C1 segment of cervical spinal cord (tissue), 14 donors: ENCODE measurements around the gene TMA7B.
"Not testable (repeated sequence)": the region's sequence is repeated elsewhere in the genome, so short reads cannot be mapped to it uniquely, and the experiment has no call there.

Experiments used
- DNase-seq, 14 donors: peaks; one replicate each; lab custom pipeline; 2025; lab: John Stamatoyannopoulos, UW

The TMA7B gene

DNA sequence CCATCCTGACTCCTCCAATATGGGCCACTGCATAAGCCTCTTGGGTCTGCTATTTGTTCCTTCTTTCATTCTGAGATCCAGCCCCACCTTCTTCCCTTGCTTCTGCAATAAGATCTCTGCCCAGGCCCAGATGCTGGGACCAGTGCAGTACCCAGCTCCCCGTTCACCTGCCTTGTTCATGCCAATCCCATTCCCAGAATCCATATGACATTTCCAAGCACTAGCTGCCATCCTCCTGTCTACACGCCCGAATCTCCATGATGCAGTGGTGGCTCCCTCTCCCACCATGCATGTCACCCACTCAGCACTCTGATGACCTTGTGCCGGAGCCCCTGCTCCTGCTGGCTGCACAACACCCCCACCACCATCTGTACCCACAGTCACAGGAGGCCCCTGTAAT is 23.1 kb downstream of the TMA7B start:
- DNase-seq, result no peak

- no peak for DNase-seq
These were observed 23.8 kb downstream of the TMA7B start for GRCh38 chr22:39984006-39984405.

DNA sequence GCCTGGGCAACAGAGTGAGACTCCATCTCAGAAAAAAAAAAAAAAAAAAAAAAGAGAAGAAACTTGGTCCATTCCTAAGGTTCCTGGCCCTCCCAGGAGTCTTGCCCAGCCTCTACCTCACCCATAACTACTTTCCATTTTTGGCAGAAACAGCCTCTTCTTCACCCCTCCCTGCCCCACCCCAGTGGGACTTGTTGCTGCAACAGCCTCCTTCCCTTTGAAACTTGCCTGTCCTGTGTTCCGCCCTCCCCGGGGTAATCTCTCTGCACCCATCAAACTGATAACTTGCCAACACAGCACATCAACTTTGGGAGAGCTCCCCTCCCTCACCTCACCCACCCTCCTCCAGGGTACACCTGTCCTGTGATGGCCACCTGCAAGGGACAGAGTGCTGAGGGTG is 24.5 kb downstream of the TMA7B start:
- no peak for DNase-seq

- DNase-seq, result no peak
These were observed 25.3 kb downstream of the TMA7B start for GRCh38 chr22:39985383-39986035.

DNA sequence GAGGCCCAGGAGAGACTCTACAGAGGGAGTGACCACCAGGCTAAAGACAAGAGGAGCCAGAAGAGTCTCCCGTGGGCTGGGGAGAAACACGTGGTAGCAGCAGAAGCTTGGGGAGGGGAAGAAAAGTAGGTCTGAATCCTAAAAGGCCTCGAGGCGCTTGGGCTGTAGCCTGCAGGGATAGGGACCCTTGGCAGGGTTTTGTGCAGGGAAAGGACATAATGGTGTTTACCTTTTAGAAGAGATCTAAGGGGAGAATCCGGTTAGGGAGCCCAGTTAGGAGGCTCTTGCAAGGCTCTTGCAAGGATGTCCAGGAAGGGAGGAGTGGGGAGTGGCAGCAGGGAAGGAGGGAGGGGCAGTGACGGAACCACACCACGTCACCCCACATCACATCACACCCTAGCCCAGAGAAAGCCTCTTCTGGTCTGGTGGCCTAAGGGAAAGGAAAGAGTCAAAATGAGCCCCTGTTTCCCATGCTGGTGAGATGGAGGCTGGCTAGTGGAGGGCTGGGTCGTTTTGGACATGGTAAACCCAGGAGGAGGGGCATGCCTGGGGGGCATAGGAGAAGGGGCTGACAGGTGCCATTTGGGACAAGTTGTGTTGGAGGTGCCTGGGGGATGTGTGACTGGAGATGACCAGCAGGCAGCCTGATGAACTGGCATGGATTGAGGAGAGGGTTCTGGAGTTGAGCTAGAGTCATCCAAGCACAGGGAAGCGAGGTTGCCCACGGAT is 28.4 kb downstream of the TMA7B start:
- no peak for DNase-seq

- no peak for DNase-seq
These were observed 29.4 kb downstream of the TMA7B start for GRCh38 chr22:39989633-39990032.

GRCh38 chr22:39990686-39991085 is 30.5 kb downstream of the TMA7B start:
- no peak for DNase-seq

GRCh38 chr22:39991159-39991860 is 31.1 kb downstream of the TMA7B start:
- no peak for DNase-seq

GRCh38 chr22:39992088-39992826 is 32.1 kb downstream of the TMA7B start:
- no peak for DNase-seq

GRCh38 chr22:39992894-39993293 is 32.7 kb downstream of the TMA7B start:
- DNase-seq, result not testable (repeated sequence)

GRCh38 chr22:39994041-39994565 is 33.9 kb downstream of the TMA7B start:
- no peak for DNase-seq

DNA sequence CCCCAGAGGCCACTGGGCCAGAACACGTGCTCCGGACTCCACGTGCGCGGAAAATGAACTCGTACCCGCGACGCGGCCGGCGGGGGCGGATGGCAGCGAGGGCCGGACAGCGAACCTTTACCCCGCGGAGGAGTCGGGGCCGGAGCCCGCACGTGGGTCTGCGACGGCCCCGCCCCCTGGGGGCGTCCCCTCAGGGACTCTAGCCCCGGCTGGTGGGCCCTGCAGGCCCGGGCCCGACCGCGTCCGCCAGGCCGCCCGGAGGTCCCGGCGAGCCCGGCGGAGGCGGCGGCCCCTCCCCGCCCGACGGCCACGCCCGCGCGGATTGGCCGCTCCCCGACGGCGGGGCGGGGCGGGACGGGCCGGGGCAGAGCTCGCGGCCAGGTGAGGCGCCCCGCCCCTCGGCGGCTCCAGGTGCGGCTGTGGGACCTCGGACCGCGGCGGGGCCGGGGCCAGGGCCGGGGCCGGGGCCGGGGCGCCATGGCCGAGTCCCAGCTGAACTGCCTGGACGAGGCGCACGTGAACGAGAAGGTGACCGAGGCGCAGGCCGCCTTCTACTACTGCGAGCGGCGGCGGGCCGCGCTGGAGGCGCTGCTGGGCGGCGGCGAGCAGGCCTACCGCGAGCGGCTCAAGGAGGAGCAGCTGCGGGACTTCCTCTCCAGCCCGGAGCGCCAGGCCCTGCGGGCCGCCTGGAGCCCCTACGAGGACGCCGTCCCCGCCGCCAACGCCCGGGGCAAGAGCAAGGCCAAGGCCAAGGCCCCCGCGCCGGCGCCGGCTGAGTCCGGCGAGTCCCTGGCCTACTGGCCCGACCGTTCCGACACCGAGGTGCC is 34.6 kb downstream of the TMA7B start, which contains the start of gene FAM83F:
FAM83F (plus strand) TSS at position 389 of the 827 bp plus-strand sequence; CDS start at position 478, 89 bp downstream.
- no peak for DNase-seq

DNA sequence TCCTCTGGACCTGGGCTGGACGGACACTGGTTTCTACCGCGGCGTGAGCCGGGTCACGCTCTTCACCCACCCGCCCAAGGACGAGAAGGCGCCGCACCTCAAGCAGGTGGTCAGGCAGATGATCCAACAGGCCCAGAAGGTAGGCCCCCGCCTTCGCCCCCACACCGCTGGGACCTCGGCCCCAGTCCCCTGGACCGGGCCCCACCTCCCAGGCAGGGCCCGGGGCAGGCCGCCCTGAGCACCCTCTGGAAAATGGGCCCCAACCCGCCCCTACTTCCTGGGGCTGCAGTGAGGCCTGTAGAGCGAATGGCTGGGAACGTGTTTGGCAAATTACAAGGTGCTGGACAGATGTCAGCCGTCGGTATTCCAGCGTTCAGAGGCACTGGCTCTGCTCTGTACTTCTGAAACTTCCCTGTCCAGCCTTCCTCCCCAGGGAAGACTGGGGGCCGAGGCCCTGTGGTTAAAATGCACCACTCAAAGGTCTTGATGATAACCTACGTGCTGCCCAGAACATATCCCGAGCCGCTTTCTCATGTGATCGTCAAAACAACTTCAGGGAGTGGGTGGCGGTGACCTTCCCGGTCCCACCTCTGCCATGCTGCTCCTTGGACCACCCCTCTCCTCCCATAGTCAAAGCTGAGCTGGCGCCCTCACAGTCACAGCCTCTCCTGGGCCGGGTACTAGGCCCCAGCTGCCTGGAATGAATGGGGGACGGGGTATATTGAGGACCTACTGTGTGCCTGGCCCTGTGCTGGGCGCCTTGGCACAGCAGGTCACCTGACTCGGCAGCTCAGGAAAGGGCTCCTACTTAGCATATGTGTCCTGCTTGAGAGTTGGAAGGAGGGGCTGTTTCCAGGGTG is 35.4 kb downstream of the TMA7B start:
- DNase-seq, result no peak

DNA sequence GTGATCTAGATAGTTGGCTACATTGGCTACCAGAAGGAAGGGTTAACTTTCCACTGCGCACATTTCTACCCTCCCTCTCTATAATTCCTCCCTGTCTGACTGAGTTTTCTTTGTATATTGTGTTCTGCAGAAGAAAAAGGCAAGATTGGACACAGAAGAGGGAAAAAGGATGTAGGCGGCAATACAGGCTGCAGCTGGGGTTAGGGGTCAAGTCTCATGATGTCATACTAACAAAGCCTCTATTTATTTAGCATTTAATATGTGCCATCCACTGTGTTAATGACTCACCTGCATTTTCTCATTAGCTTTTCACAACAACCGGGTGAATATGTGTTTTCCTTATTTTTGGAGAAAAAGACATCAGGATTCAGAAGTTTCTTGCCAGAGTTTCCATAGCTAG is 36.5 kb downstream of the TMA7B start:
- no peak for DNase-seq

- no peak for DNase-seq
These were observed 37.2 kb downstream of the TMA7B start for GRCh38 chr22:39997421-39997820.

- no peak for DNase-seq
These were observed 37.9 kb downstream of the TMA7B start for GRCh38 chr22:39997939-39998726.

- no peak for DNase-seq
These were observed 39.1 kb downstream of the TMA7B start for GRCh38 chr22:39999144-39999757.

- DNase-seq, result no peak
These were observed 40.0 kb downstream of the TMA7B start for GRCh38 chr22:40000171-40000570.

GRCh38 chr22:40001106-40001505 is 40.9 kb downstream of the TMA7B start:
- no peak for DNase-seq
